Measurements from ENCODE around the gene CHN2.

GRCh38 chr7:29421010-29421956 is 226.7 kb downstream of the CHN2 start:
- TF ChIP-seq SPI1 (IDR thresholded peaks at IDR 0.05; ENCODE audit: low read depth, low read length) (no peak), POLR2AphosphoS5 (IDR thresholded peaks at IDR 0.05; ENCODE audit: low read depth, low read length) (no peak), POLR2A (IDR thresholded peaks at IDR 0.05; ENCODE audit: low read depth, low read length) (no peak), TAF1 (IDR thresholded peaks at IDR 0.05; ENCODE audit: low read depth, low read length) (no peak), PAX5 (IDR thresholded peaks at IDR 0.05; ENCODE audit: insufficient read depth, low read length, severe bottlenecking) (no peak)
